Loucy (cell line): ENCODE measurements around the gene AHNAK2.

Experiments used
- H2AFZ ChIP-seq: fragments of 200-600 bp; sonication (generic); 2 replicates; pipeline ENCODE4 v1.6.0; 2016; ENCODE audit warnings: antibody characterized with exemption, mild to moderate bottlenecking, low read length, moderate library complexity
- H3F3A ChIP-seq: fragments of 200-600 bp; 2 replicates; pipeline ENCODE4 v1.6.0; 2016; ENCODE audit warnings: antibody characterized with exemption, low read depth, mild to moderate bottlenecking
- H3K27me3 ChIP-seq: fragments of 200-600 bp; sonication (generic); 2 replicates; pipeline ENCODE4 v1.6.1; 2014; ENCODE audit warnings: low read length, mild to moderate bottlenecking; ENCODE audit not compliant: insufficient read depth, poor library complexity, severe bottlenecking
- H3K36me3 ChIP-seq: fragments of 200-600 bp; sonication (generic); 2 replicates; pipeline ENCODE4 v1.6.1; 2016; ENCODE audit warnings: low read length; ENCODE audit not compliant: insufficient read depth
- H3K4me1 ChIP-seq: fragments of 200-600 bp; sonication (generic); 2 replicates; pipeline ENCODE4 v1.5.1; 2014; ENCODE audit warnings: low read length, mild to moderate bottlenecking; ENCODE audit not compliant: insufficient read depth, poor library complexity, severe bottlenecking
- H3K4me2 ChIP-seq: fragments of 200-600 bp; sonication (generic); 2 replicates; pipeline ENCODE4 v1.6.0; 2014; ENCODE audit warnings: antibody characterized with exemption, low read length, low read depth, mild to moderate bottlenecking; ENCODE audit not compliant: poor library complexity, severe bottlenecking
- H3K4me3 ChIP-seq: fragments of 200-600 bp; sonication (generic); 2 replicates; pipeline ENCODE4 v1.5.1; 2014; ENCODE audit warnings: low read length, mild to moderate bottlenecking, mixed read lengths; ENCODE audit not compliant: poor library complexity, severe bottlenecking
- H3K79me2 ChIP-seq: fragments of 200-600 bp; sonication (generic); 2 replicates; pipeline ENCODE4 v1.6.1; 2014; ENCODE audit warnings: low read length; ENCODE audit not compliant: insufficient read depth
- H3K9ac ChIP-seq: fragments of 200-600 bp; sonication (generic); 2 replicates; pipeline ENCODE4 v1.6.0; 2014; ENCODE audit warnings: mild to moderate bottlenecking, low read depth, low read length, moderate library complexity; ENCODE audit not compliant: poor library complexity, severe bottlenecking
- H3K9me2 ChIP-seq: fragments of 200-600 bp; sonication (generic); replicated peaks from 2 replicates; pipeline ENCODE4 v1.6.1; 2016; ENCODE audit warnings: low read depth, low read length, mixed read lengths
- H3K9me3 ChIP-seq: fragments of 200-600 bp; sonication (generic); 2 replicates; pipeline ENCODE4 v1.6.1; 2014; ENCODE audit warnings: mild to moderate bottlenecking, antibody characterized with exemption, low read length, low read depth; ENCODE audit not compliant: insufficient read depth
- H4K20me1 ChIP-seq: fragments of 200-600 bp; sonication (generic); 2 replicates; pipeline ENCODE4 v1.6.0; 2014; ENCODE audit warnings: antibody characterized with exemption, low read length, mild to moderate bottlenecking; ENCODE audit not compliant: insufficient read depth, poor library complexity, severe bottlenecking
- CTCF ChIP-seq: fragments of 200-600 bp; sonication (generic); conservative IDR thresholded peaks from 2 replicates; pipeline ENCODE4 v1.5.1; 2014; ENCODE audit warnings: mild to moderate bottlenecking, antibody characterized with exemption, low read length
- EZH2phosphoT487 ChIP-seq: fragments of 200-600 bp; IDR thresholded peaks from 2 replicates; pipeline ENCODE4 v1.6.1; 2018; ENCODE audit warnings: antibody characterized with exemption, mild to moderate bottlenecking, moderate library complexity, borderline replicate concordance

The AHNAK2 gene

DNA sequence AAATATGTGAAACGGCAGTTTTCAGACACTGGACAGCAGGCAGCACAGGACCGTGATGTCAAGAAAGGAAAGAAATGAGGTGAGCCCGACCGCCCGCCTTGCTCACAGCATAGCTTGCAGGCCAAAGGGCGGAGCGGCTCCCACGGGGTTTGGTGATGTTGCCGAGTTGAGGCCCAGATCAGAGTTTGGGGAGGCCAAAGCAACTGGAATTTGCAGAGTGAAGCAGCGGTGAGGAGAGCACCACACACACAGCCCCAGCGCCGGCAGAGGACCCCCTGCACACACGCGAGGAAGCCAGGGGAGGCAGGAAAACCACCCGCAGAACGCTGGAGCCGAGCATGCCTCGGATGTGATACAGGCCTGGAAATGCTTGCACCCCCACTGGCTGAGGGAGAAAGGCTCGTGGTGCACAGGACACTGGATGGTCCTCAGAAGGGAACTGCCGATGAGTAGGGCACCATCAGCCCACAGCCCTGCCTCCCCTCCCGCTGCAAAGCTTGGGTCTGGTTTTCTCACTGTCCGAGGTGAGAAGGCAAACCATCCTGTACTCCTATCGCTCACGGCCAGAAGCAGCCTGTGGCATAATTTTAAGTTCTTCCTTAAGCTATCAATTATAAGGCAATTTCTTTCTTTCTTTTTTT lies 79.2 kb downstream of the AHNAK2 start:
- no peak overlapping the region for H3K4me3 ChIP-seq
- H3K27me3 ChIP-seq: no peaks in the 10 kb centered on the region
- H3K4me2 ChIP-seq: no peak overlapping the region
- TF ChIP-seq EZH2phosphoT487: no peak
- no peak for TF ChIP-seq CTCF
- H3K36me3 ChIP-seq: no peaks in the 10 kb centered on the region
- no peaks in the 10 kb centered on the region for H3K79me2 ChIP-seq
- no peaks in the 10 kb centered on the region for H4K20me1 ChIP-seq
- H3F3A ChIP-seq: no peaks in the 10 kb centered on the region
- H3K9me3 ChIP-seq: no peaks in the 10 kb centered on the region
- H3K9me2 ChIP-seq: no peaks in the 10 kb centered on the region
- no peaks in the 10 kb centered on the region for H3K4me1 ChIP-seq
- no peak overlapping the region for H3K9ac ChIP-seq
- no peak overlapping the region for H2AFZ ChIP-seq

DNA sequence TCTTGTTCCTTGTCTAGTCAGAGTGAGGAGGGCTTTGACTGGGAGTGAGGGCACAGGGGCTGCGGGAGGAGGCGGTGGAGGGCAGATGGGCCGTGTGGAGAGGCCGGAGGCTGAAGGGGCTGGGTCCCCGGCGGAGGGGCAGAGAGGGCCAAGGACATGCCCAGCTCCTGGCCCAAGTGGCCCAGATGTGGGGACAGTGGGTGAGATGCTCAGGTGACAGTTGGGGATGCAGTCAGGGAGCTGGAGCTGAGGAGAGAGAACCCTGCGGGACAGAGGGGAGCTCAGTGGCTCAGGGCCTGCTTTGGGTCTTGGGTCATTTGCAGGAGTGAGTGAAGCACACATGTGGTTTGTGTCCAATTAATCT lies 80.0 kb downstream of the AHNAK2 start:
- no peak overlapping the region for H3K4me2 ChIP-seq
- no peak overlapping the region for H3K9ac ChIP-seq
- no peaks in the 10 kb centered on the region for H3K4me1 ChIP-seq
- no peaks in the 10 kb centered on the region for H3K36me3 ChIP-seq
- no peak overlapping the region for H2AFZ ChIP-seq
- no peaks in the 10 kb centered on the region for H3K9me2 ChIP-seq
- TF ChIP-seq EZH2phosphoT487: no peak
- TF ChIP-seq CTCF: no peak
- no peaks in the 10 kb centered on the region for H3F3A ChIP-seq
- no peaks in the 10 kb centered on the region for H3K27me3 ChIP-seq
- H3K4me3 ChIP-seq: no peak overlapping the region
- H3K79me2 ChIP-seq: no peaks in the 10 kb centered on the region
- H4K20me1 ChIP-seq: no peaks in the 10 kb centered on the region
- H3K9me3 ChIP-seq: no peaks in the 10 kb centered on the region

DNA sequence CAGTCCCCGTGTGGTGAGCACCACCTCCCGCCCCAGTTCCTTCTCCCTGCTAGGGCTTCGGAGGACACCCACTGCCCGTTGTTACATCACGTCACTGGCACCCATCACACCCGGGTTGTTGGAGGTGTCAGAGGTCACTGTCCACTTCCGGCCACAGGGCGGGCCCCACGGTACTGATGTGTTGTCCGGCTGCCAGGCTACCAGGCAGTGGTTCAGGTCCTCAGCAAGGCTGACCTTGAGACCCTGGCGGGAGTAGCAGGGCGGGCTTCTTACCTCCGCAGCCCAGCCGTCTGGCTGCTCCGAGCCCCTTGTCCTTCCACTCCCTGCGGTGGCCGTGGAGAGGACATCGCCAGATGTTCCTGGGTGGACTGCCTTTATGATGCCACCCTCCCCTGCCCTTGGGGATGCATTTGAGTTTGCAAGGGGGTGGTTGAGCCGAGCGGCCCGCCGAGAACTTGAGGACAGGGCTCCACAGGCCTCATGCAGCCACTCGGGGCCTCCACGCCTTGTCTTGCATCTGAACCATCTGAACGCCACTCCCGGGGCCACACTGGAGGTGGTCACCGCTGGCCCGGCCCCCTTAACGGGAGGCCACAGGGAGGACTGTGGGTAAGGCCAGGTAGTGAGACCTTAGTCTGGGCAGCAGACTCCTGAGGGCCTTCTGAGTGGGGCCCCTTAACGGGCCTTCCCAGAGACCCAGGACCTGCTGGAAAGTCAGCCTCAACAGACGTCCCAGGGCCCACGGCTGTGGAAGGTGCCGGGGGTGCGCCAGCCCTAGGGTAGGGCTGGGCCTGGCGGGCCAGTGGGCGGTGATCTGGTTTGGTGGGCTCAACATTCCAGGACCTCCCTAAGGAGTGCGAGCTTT lies 80.6 kb downstream of the AHNAK2 start:
- H3F3A ChIP-seq: no peaks in the 10 kb centered on the region
- no peaks in the 10 kb centered on the region for H3K4me1 ChIP-seq
- H3K9me3 ChIP-seq: no peaks in the 10 kb centered on the region
- no peak overlapping the region for H3K4me3 ChIP-seq
- no peaks in the 10 kb centered on the region for H3K27me3 ChIP-seq
- H3K9ac ChIP-seq: no peak overlapping the region
- H3K9me2 ChIP-seq: no peaks in the 10 kb centered on the region
- H3K79me2 ChIP-seq: no peaks in the 10 kb centered on the region
- H4K20me1 ChIP-seq: no peaks in the 10 kb centered on the region
- H3K36me3 ChIP-seq: no peaks in the 10 kb centered on the region
- TF ChIP-seq EZH2phosphoT487: no peak
- TF ChIP-seq CTCF: no peak
- no peak overlapping the region for H3K4me2 ChIP-seq
- H2AFZ ChIP-seq: no peak overlapping the region
